Fibroblast of lung (primary cell): ENCODE results near the gene WIPF3. TPM values are rescaled to one million over a fixed set of nuclear protein-coding genes. Genes with fewer than 3 reads are reported as not detected.

Experiments used
- DNase-seq, 2 donors: peaks; one replicate each; pipeline versions ENCODE4 v3.0.0 to v3.0.0-alpha.2; 2010; ENCODE audit warnings: low read depth in 2 of 2
- H2AFZ ChIP-seq: 2 replicates; pipeline ENCODE4 v1.5.1; 2012; ENCODE audit warnings: low read length, control low read depth, inconsistent platforms
- H3K27ac ChIP-seq: 2 replicates; pipeline ENCODE4 v1.5.1; 2011; ENCODE audit warnings: low read length, control low read depth; ENCODE audit not compliant: insufficient read depth
- H3K27me3 ChIP-seq: 2 replicates; pipeline ENCODE4 v1.5.1; 2011; ENCODE audit warnings: mild to moderate bottlenecking, low read length; ENCODE audit not compliant: control insufficient read depth, insufficient read depth
- H3K36me3 ChIP-seq: 2 replicates; pipeline ENCODE4 v1.5.1; 2011; ENCODE audit warnings: low read length; ENCODE audit not compliant: control insufficient read depth, insufficient read depth
- H3K4me1 ChIP-seq: 2 replicates; pipeline ENCODE4 v1.5.1; 2011; ENCODE audit warnings: low read length; ENCODE audit not compliant: control insufficient read depth, insufficient read depth; ENCODE audit errors: extremely low read depth
- H3K4me2 ChIP-seq: 2 replicates; pipeline ENCODE4 v1.5.1; 2011; ENCODE audit warnings: low read length, control low read depth; ENCODE audit not compliant: insufficient read depth; ENCODE audit errors: extremely low read depth
- H3K4me3 ChIP-seq, 4 experiments: fragments of 200-600 bp in 1 of 4; sonication (generic) in 1 of 4; replicated peaks in 1 of 4; 2 replicates each; pipeline ENCODE4 v1.5.1; 2011 to 2016; ENCODE audit warnings: low read length in 4 of 4, low read depth in 3 of 4, mild to moderate bottlenecking in 3 of 4, control low read depth in 2 of 4, inconsistent platforms in 1 of 4, mixed read lengths in 1 of 4; ENCODE audit not compliant: insufficient read depth in 1 of 4; ENCODE audit errors: control extremely low read depth in 1 of 4
- H3K79me2 ChIP-seq: 2 replicates; pipeline ENCODE4 v1.5.1; 2012; ENCODE audit warnings: mild to moderate bottlenecking, low read length, inconsistent platforms; ENCODE audit not compliant: control insufficient read depth, insufficient read depth
- H3K9ac ChIP-seq: 2 replicates; pipeline ENCODE4 v1.5.1; 2011; ENCODE audit warnings: mild to moderate bottlenecking, low read length, control low read depth; ENCODE audit not compliant: insufficient read depth
- H3K9me3 ChIP-seq: 2 replicates; pipeline ENCODE4 v1.5.1; 2012; ENCODE audit warnings: low read depth, low read length; ENCODE audit not compliant: control insufficient read depth, insufficient read depth
- H4K20me1 ChIP-seq: 2 replicates; pipeline ENCODE4 v1.5.1; 2011; ENCODE audit warnings: low read length; ENCODE audit not compliant: control insufficient read depth, insufficient read depth; ENCODE audit errors: extremely low read depth
- CTCF ChIP-seq, 2 donors: IDR thresholded peaks in 1 of 2; conservative IDR thresholded peaks in 1 of 2; 1 replicate in 1 of 2; 2 replicates in 1 of 2; pipeline ENCODE4 v1.5.1; 2011 to 2012; ENCODE audit warnings: low read length in 2 of 2, control low read depth in 1 of 2, inconsistent platforms in 1 of 2, low read depth in 1 of 2, mild to moderate bottlenecking in 1 of 2
- EZH2 ChIP-seq: IDR thresholded peaks from 2 replicates; pipeline ENCODE4 v1.5.1; 2012; ENCODE audit warnings: low read length, control low read depth, mild to moderate bottlenecking; ENCODE audit errors: missing control alignments
- polyA plus RNA-seq, 2 donors: library from polyadenylated mRNA; depleted of rRNA in 1 of 2; stranded (reverse) in 1 of 2; unstranded in 1 of 2; fragments of >200 nt; gene quantifications; 2 replicates each; pipeline ENCODE4 v1.2.1, GENCODE V29; 2011 to 2012; ENCODE audit warnings: missing spikeins in 1 of 2
- total RNA-seq: library from RNA; depleted of rRNA; stranded (reverse); fragments of >200 nt; gene quantifications from 2 replicates; pipeline ENCODE4 v1.2.1, GENCODE V29; 2014

Gene WIPF3
- total and polyA plus RNA-seq, 2 donors (not counting 1 experiment from before 2014, with no cell fraction given), result 0.33 TPM; not detected in 1

DNA sequence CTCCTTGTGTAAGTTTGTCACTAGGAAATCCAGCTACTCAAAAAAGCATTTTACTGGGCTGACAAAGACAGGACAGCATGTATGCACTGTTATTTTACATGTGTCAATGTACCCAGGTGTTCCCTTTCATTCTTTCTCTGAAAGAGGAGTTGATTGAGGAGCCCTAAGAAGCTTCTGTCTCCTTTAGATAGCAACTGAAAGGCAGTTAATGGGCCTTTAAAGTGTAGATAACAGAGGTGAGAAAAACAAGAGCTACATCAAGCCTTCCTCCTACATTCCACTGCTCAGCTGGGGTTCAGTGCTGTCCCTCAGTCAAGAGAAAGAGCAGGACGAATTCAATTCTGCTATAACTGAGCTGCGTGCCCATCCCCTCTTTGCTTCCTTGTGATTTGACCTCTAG is 12.8 kb upstream of the WIPF3 start:
- H3K27ac ChIP-seq, result no peak overlapping the region
- no peaks in the 10 kb centered on the region for H3K79me2 ChIP-seq
- no peak overlapping the region for H3K4me2 ChIP-seq
- no peaks in the 10 kb centered on the region for H4K20me1 ChIP-seq
- H3K4me1 ChIP-seq, result no peaks in the 10 kb centered on the region
- no peak overlapping the region for H3K9ac ChIP-seq
- H3K9me3 ChIP-seq, result no peaks in the 10 kb centered on the region
- peaks cover 3% of the 10 kb centered on the region for H3K27me3 ChIP-seq
- H2AFZ ChIP-seq, result no peak overlapping the region
- TF ChIP-seq EZH2 (no peak), CTCF (conservative IDR thresholded peaks at IDR 0.05 in 1 of 2, IDR thresholded peaks at IDR 0.05 in 1 of 2; ENCODE audit: low read depth in 1 of 2, low read length in 2 of 2) (no peak)
- H3K4me3 ChIP-seq, result no peak overlapping the region
- H3K36me3 ChIP-seq, result no peaks in the 10 kb centered on the region
- no peak for DNase-seq

GRCh38 chr7:29794959-29795629 is 11.2 kb upstream of the WIPF3 start:
- Histone ChIP-seq H2AFZ (no peak overlapping the region), H3K79me2 (no peaks in the 10 kb centered on the region), H4K20me1 (no peaks in the 10 kb centered on the region), H3K36me3 (no peaks in the 10 kb centered on the region), H3K9ac (no peak overlapping the region), H3K4me3 (no peak overlapping the region), H3K4me2 (no peak overlapping the region), H3K9me3 (no peaks in the 10 kb centered on the region), H3K27ac (no peak overlapping the region), H3K27me3 (peaks cover 3% of the 10 kb centered on the region), H3K4me1 (no peaks in the 10 kb centered on the region)
- DNase-seq, result no peak
- TF ChIP-seq CTCF (conservative IDR thresholded peaks at IDR 0.05 in 1 of 2, IDR thresholded peaks at IDR 0.05 in 1 of 2; ENCODE audit: low read depth in 1 of 2, low read length in 2 of 2), result no peak
- TF ChIP-seq EZH2, result no peak

DNA sequence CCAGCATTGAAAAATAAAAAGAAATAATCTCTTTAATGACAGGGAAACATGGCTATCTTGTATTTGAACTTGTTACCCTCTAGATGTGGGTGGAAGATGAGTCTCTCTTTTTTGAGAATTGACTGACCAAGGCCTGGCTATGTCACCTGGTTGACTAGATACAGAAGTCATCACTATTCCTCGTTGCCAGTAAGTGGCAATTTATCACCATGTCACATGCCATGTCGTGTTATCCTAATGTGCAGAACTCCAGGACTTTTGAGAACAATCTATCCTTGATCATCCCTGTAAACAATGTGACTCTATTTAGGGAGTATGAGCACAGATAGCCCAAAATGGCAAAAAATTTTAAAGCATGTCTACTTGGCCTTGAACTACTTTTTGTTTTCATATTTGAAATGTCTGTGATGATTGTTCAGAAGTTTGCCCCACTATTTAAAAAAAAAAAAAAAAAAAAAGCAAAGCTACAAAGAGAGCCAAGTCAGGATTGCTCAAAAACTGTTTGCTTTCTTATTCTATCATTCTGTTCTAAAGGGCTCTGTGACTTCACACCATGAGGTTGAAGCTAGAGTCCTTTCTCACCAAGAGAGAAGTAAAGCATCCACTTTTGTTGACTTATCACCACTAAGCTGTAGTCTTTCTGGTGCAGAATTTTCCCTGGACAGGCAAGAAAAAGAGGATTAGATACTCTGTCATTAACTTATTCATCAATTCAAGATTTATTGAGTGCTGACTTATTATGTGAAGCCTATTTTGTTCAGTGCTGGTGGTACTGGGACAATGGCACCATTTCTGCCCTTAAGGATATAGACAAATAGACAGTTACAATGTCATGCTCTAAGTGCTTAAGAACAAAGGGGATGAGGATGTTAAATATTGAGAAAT is 10.4 kb upstream of the WIPF3 start:
- Histone ChIP-seq H3K27me3 (peaks cover 3% of the 10 kb centered on the region), H2AFZ (no peak overlapping the region), H3K9me3 (no peaks in the 10 kb centered on the region), H3K4me3 (no peak overlapping the region), H3K4me1 (no peaks in the 10 kb centered on the region), H3K27ac (no peak overlapping the region), H3K4me2 (no peak overlapping the region), H3K9ac (no peak overlapping the region), H4K20me1 (no peaks in the 10 kb centered on the region), H3K79me2 (no peaks in the 10 kb centered on the region), H3K36me3 (no peaks in the 10 kb centered on the region)
- DNase-seq, result no peak
- no peak for TF ChIP-seq CTCF (conservative IDR thresholded peaks at IDR 0.05 in 1 of 2, IDR thresholded peaks at IDR 0.05 in 1 of 2; ENCODE audit: low read depth in 1 of 2, low read length in 2 of 2)
- TF ChIP-seq EZH2, result no peak
